ENCODE measurements around the gene SNF8. TPM values are rescaled to one million over a fixed set of nuclear protein-coding genes. Genes with fewer than 3 reads are reported as not detected.

SNF8 gene
- total RNA-seq, 3 donors from 2014 or later, result 75.7 to 83.4 (median 76.7) TPM

GRCh38 chr17:48989100-48989499, 44.5 kb upstream of the SNF8 start:
- Histone ChIP-seq H3K4me3 (no peak overlapping the region), H3K4me1 (no peaks in the 10 kb centered on the region), H3K36me3 (no peaks in the 10 kb centered on the region), H3K27ac (no peak overlapping the region), H3K9me3 (no peaks in the 10 kb centered on the region), H3K27me3 (peaks cover 0 to 94% of the 10 kb centered on the region in 2 donors)
- no peak for DNase-seq (ENCODE audit: low spot score in 2 of 2)
- intact Hi-C loops (cut with DNase I; ENCODE audit: low total_unique reads), result no loop called here
- TF ChIP-seq CTCF (IDR thresholded peaks at IDR 0.05) (no peak), POLR2AphosphoS5 (IDR thresholded peaks at IDR 0.05) (no peak), POLR2A (IDR thresholded peaks at IDR 0.05) (no peak)

- Histone ChIP-seq H3K4me1 (no peaks in the 10 kb centered on the region), H3K9me3 (peaks cover 0 to 8% of the 10 kb centered on the region in 2 donors), H3K27ac (no peak overlapping the region), H3K36me3 (no peaks in the 10 kb centered on the region), H3K27me3 (peaks cover 0 to 73% of the 10 kb centered on the region in 2 donors), H3K4me3 (no peak overlapping the region)
- TF ChIP-seq CTCF (IDR thresholded peaks at IDR 0.05) (no peak), POLR2A (IDR thresholded peaks at IDR 0.05) (no peak), POLR2AphosphoS5 (IDR thresholded peaks at IDR 0.05) (no peak)
- no peak for DNase-seq (ENCODE audit: low spot score in 2 of 2)
- intact Hi-C loops (cut with DNase I; ENCODE audit: low total_unique reads), result no loop called here
These were observed 41.0 kb upstream of the SNF8 start for GRCh38 chr17:48985436-48986245.

DNA sequence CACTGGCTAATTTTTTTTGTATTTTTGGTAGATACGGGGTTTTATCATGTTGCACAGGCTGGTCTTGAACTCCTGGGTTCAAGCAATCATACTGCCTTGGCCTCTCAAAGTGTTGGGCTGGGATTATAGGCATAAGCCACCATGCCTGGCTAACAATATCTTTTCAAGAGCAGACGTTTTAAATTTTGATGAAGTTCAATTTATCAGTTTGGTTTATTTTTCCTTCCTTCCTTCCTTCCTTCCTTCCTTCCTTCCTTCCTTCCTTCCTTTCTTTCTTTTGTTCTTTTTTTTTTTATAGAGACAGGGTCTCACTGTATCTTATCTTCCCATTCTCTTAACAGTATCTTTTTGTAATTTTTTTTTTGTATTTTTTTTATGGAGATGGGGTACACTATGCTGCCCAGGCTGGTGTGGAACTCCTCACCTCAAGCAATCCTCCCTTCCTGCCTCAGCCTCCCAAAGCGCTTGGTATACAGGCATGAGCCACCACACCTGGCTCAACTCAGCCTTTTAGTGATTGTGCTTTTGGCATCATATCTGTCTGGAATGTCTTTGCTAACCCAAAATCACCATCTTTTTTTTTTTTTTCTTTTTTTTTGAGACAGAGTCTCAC, 37.4 kb upstream of the SNF8 start:
- intact Hi-C loops (cut with DNase I; ENCODE audit: low total_unique reads), result no loop called here
- peaks cover 0 to 9% of the 10 kb centered on the region in 2 donors for H3K9me3 ChIP-seq
- DNase-seq (ENCODE audit: low spot score in 2 of 2), result no peak
- peaks cover 0 to 42% of the 10 kb centered on the region in 2 donors for H3K27me3 ChIP-seq
- TF ChIP-seq POLR2A (IDR thresholded peaks at IDR 0.05) (no peak), POLR2AphosphoS5 (IDR thresholded peaks at IDR 0.05) (no peak), CTCF (IDR thresholded peaks at IDR 0.05) (no peak)
- no peak overlapping the region for H3K27ac ChIP-seq
- no peak overlapping the region for H3K4me3 ChIP-seq
- H3K4me1 ChIP-seq, result no peaks in the 10 kb centered on the region
- no peaks in the 10 kb centered on the region for H3K36me3 ChIP-seq

- Histone ChIP-seq H3K27me3 (peaks cover 0 to 40% of the 10 kb centered on the region in 2 donors), H3K27ac (no peak overlapping the region), H3K36me3 (no peaks in the 10 kb centered on the region), H3K9me3 (no peaks in the 10 kb centered on the region), H3K4me3 (no peak overlapping the region), H3K4me1 (no peaks in the 10 kb centered on the region)
- TF ChIP-seq CTCF (IDR thresholded peaks at IDR 0.05) (no peak), POLR2A (IDR thresholded peaks at IDR 0.05) (no peak), POLR2AphosphoS5 (IDR thresholded peaks at IDR 0.05) (no peak)
- intact Hi-C loops (cut with DNase I; ENCODE audit: low total_unique reads), result no loop called here
- DNase-seq (ENCODE audit: low spot score in 2 of 2), result no peak
These were observed 29.2 kb upstream of the SNF8 start for GRCh38 chr17:48973806-48974205.

DNA sequence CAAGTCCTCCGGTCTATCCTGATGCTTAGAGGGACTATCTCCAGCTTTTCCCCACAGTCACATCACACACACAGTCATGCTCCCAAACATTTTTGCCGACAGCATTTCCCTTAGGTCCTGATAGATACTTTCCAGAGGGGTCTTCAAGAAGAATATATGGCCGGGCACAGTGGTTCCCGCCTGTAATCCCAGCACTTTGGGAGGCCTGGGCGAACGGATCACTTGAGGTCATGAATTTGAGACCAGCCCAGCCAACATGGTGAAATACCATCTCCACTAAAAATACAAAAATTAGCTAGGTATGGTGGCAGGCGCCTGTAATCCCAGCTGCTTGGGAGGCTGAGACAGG, 28.1 kb upstream of the SNF8 start:
- no peaks in the 10 kb centered on the region for H3K4me1 ChIP-seq
- no peak overlapping the region for H3K27ac ChIP-seq
- H3K4me3 ChIP-seq, result no peak overlapping the region
- intact Hi-C loops (cut with DNase I; ENCODE audit: low total_unique reads), result no loop called here
- peaks cover 0 to 43% of the 10 kb centered on the region in 2 donors for H3K27me3 ChIP-seq
- DNase-seq (ENCODE audit: low spot score in 2 of 2), result no peak
- TF ChIP-seq CTCF (IDR thresholded peaks at IDR 0.05), result no peak
- no peak for TF ChIP-seq POLR2AphosphoS5 (IDR thresholded peaks at IDR 0.05)
- no peak for TF ChIP-seq POLR2A (IDR thresholded peaks at IDR 0.05)
- no peaks in the 10 kb centered on the region for H3K9me3 ChIP-seq
- no peaks in the 10 kb centered on the region for H3K36me3 ChIP-seq

Data from breast epithelium (tissue), 4 donors.